Measurements from ENCODE around the gene SHC3. TPM values are rescaled to one million over a fixed set of nuclear protein-coding genes. Genes with fewer than 3 reads are reported as not detected.
A peak's percentile ranks its signal among the peaks of the same experiment; 100 is the strongest.

Gene SHC3
- total RNA-seq, 4 donors from 2014 or later = 2.2 to 4.0 (median 3.1) TPM

DNA sequence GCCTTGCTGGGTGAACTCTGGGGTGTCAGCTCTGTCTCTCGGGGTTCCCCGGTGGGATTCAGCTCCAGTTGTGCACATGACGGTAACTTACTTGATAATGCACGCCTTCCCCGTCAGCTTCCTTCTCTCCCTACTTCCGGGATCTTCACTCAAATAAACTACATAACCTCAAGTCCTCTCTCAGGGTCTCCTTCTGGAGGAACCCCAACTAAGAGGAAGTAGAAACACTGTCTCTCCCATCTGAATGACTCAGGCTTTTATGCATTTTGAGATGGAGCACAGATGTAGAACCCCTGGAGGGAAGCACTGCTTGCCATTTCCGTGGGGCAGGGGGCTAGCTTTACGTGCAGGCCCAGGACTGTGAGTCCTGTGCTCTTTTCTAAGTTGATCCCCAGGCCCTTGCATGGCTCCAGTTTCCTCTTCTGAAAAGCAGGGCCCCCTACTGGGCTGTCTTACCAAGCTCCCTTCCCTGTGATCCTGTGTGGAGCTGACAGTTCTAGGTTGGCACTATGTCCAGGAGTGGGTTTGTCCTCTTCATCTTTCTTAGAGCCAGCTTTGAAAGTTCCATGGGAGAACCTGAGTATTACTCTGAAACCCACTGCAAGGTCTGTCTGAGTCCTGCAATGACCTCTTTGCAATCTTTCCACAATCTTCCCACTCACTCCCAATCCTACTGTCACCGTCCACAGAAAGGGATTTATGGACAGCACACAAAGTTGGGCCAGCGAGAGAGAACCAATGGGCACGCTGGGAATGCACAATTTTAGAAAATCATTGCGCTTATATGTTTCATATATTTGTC is 169.7 kb downstream of the SHC3 start:
- Histone ChIP-seq H3K4me3 (no peak overlapping the region), H3K27me3 (no peaks in the 10 kb centered on the region), H3K36me3 (peaks cover 0 to 22% (median 10%) of the 10 kb centered on the region in 4 donors), H3K27ac (replicated peaks in 1 of 4) (no peak overlapping the region), H3K4me1 (peaks cover 4 to 37% (median 30%) of the 10 kb centered on the region in 4 donors), H3K9me3 (no peaks in the 10 kb centered on the region)
- TF ChIP-seq POLR2AphosphoS5 (IDR thresholded peaks at IDR 0.05) (no peak), POLR2A (IDR thresholded peaks at IDR 0.05; ENCODE audit: low read depth) (no peak), EP300 (IDR thresholded peaks at IDR 0.05) (no peak)
- TF ChIP-seq, protein P1, sequence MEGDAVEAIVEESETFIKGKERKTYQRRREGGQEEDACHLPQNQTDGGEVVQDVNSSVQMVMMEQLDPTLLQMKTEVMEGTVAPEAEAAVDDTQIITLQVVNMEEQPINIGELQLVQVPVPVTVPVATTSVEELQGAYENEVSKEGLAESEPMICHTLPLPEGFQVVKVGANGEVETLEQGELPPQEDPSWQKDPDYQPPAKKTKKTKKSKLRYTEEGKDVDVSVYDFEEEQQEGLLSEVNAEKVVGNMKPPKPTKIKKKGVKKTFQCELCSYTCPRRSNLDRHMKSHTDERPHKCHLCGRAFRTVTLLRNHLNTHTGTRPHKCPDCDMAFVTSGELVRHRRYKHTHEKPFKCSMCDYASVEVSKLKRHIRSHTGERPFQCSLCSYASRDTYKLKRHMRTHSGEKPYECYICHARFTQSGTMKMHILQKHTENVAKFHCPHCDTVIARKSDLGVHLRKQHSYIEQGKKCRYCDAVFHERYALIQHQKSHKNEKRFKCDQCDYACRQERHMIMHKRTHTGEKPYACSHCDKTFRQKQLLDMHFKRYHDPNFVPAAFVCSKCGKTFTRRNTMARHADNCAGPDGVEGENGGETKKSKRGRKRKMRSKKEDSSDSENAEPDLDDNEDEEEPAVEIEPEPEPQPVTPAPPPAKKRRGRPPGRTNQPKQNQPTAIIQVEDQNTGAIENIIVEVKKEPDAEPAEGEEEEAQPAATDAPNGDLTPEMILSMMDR (IDR thresholded peaks at IDR 0.05) = peak in 1 of 3 experiments; percentile 10
- DNase-seq (ENCODE audit: extremely low spot score) = peak; percentile 89
- intact Hi-C loops (cut with DNase I) = loop anchor here (10.0 kb wide), 1 partner anchor 276 kb away; no protein-coding TSS in a partner anchor
- 83% methylated on average over 12 of the region's 12 CpGs for WGBS

DNA sequence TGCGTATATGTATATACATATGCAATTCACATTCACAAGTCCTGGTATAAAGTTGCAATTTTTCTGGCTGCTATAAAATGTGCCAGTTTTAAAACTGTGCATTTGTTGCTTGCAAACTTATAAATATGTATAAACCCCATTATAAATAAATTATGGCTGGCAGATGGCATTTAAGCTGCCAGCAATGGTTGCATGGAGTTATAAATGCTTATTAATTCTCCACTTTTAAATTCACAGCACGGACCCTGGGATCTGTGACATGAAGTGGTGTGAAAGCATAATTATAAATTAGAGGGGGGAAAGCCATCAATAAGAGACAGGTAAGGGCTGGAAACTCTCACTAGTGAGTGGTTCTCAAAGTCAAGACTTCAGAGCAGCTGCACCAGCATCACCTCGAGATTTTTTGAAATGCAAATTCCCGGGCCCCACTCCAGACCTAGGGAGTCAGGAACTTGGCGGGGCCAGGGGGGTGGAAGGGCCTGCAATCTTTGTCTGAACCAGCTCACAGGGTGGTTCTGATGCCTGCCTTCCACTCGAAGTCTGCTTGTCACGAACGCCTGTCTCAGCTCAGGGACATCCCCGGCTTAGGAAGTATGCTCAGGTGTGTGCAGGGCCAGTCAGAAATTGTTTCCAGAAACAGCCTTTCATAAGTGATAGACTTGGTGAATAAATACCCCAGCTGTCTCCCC is 170.4 kb downstream of the SHC3 start:
- Histone ChIP-seq H3K4me3 (no peak overlapping the region), H3K4me1 (peaks cover 4 to 45% (median 38%) of the 10 kb centered on the region in 4 donors), H3K27me3 (no peaks in the 10 kb centered on the region), H3K27ac (replicated peaks in 1 of 4) (no peak overlapping the region), H3K36me3 (peaks cover 0 to 28% (median 12%) of the 10 kb centered on the region in 4 donors), H3K9me3 (no peaks in the 10 kb centered on the region)
- intact Hi-C loops (cut with DNase I) = loop anchor here (10.0 kb wide), 1 partner anchor 277 kb away; no protein-coding TSS in a partner anchor
- DNase-seq (ENCODE audit: extremely low spot score) = peak; percentile 87
- WGBS = 79% methylated on average over 9 of the region's 9 CpGs
- TF ChIP-seq POLR2A (IDR thresholded peaks at IDR 0.05; ENCODE audit: low read depth) = no peak
- TF ChIP-seq EP300 (IDR thresholded peaks at IDR 0.05) = no peak
- TF ChIP-seq, protein P1 (IDR thresholded peaks at IDR 0.05) = no peak
- no peak for TF ChIP-seq POLR2AphosphoS5 (IDR thresholded peaks at IDR 0.05)

DNA sequence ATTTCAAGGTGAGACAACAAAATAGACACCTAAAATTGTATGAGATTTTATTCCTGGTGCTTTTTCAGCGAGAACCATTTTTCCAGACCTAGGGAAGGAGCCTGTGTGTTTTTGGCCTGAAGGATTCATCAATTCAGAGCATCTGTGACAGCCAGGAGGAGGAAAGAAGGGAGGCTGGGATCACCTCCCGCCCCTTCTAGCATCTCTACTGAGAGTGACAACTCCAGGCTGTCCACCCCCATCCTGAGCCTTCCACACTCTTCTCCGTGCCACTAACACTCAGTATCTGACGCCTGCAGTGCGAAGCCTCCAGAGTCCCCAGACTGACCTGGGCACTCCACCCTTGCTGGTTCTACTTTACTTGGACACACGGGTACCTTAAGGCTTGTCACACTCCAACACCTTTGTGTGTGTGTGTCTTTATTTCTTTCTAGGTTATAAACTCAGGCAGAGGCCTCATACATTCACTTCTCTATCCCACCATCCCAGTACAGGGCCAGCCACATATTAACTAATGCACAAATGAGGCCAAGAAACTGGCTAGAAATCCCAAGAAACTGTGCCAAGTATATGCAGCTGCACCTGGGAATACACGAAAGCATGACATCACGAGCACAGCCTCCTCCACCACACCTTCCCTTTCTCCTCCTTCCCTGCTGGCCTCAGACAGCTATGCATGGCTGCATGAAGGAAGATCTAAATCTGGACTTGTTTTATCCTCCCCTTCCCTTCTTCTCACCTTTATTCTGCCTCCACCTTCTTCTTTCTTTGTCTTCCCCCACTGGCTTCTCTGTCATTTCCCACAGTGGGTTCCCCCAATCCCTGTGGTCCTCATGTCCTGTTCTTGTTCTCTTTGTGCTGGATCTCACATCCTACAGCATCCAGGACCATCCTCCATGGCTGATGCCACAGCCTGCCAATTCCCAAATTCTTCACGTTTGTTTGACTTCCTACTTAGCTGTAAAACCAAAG is 171.3 kb downstream of the SHC3 start:
- no peak overlapping the region for H3K4me3 ChIP-seq
- peaks cover 4 to 37% (median 21%) of the 10 kb centered on the region in 4 donors for H3K36me3 ChIP-seq
- no peaks in the 10 kb centered on the region for H3K27me3 ChIP-seq
- TF ChIP-seq EP300 (IDR thresholded peaks at IDR 0.05) (no peak), POLR2AphosphoS5 (IDR thresholded peaks at IDR 0.05) (no peak)
- TF ChIP-seq, protein P1 (IDR thresholded peaks at IDR 0.05) = no peak
- H3K4me1 ChIP-seq = peaks cover 4 to 54% (median 47%) of the 10 kb centered on the region in 4 donors
- peak; percentile 83 for DNase-seq (ENCODE audit: extremely low spot score)
- peak overlapping the region in 1 of 4 donors; percentile 8 for H3K27ac ChIP-seq (replicated peaks in 1 of 4)
- intact Hi-C loops (cut with DNase I) = loop anchor here (10.0 kb wide), 1 partner anchor 278 kb away; no protein-coding TSS in a partner anchor
- 64% methylated on average over 9 of the region's 9 CpGs for WGBS
- H3K9me3 ChIP-seq = no peaks in the 10 kb centered on the region

DNA sequence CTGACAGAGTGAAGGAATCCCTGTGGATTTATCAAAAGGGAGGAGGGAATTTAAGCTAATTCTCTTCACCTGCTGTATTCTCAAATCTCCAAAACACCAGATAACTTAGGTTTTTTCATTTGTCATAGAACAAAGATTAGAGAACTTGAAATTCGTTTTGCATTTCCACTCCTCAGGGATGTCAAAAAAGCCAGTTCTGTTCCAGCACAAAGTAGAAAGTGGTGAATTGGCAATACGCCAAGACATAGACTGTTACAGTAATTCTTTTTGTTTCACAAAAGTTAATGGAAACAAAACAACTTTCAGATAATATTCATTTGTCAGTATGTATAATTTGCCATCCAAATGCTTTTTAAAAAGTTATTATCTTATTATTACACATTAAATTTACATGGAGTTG is 172.4 kb downstream of the SHC3 start:
- intact Hi-C loops (cut with DNase I) = loop anchor here (10.0 kb wide), 1 partner anchor 279 kb away; no protein-coding TSS in a partner anchor
- H3K4me3 ChIP-seq = no peak overlapping the region
- H3K27ac ChIP-seq (replicated peaks in 1 of 4) = peak overlapping the region in 2 of 4 donors; percentile 8 to 18
- no peak for DNase-seq (ENCODE audit: extremely low spot score)
- WGBS = 17% methylated on average over 2 of the region's 2 CpGs
- H3K36me3 ChIP-seq = peaks cover 7 to 47% (median 28%) of the 10 kb centered on the region in 4 donors
- TF ChIP-seq, protein P1 (IDR thresholded peaks at IDR 0.05) = no peak
- TF ChIP-seq POLR2AphosphoS5 (IDR thresholded peaks at IDR 0.05) (no peak), EP300 (IDR thresholded peaks at IDR 0.05) (no peak), POLR2A (IDR thresholded peaks at IDR 0.05; ENCODE audit: low read depth) (no peak)
- H3K9me3 ChIP-seq = no peaks in the 10 kb centered on the region
- H3K4me1 ChIP-seq = peaks cover 11 to 64% (median 57%) of the 10 kb centered on the region in 4 donors
- H3K27me3 ChIP-seq = no peaks in the 10 kb centered on the region
